Trophoblast cell (in vitro differentiated cells and primary cell): ENCODE results near the gene TMEM255B.

Source experiments
- DNase-seq, 2 donors: peaks; one replicate each; pipeline ENCODE4 v3.0.0-alpha.2; 2016
- H2AFZ ChIP-seq: 2 replicates; pipeline ENCODE4 v1.6.1; 2013; ENCODE audit warnings: low read length, moderate library complexity, mild to moderate bottlenecking; ENCODE audit not compliant: insufficient read depth, poor library complexity
- H2AK5ac ChIP-seq: 2 replicates; pipeline ENCODE4 v1.6.1; 2013; ENCODE audit warnings: mild to moderate bottlenecking, low read length
- H2BK120ac ChIP-seq: 2 replicates; pipeline ENCODE4 v1.6.1; 2013; ENCODE audit warnings: low read length, mild to moderate bottlenecking, moderate library complexity; ENCODE audit not compliant: insufficient read depth, poor library complexity
- H2BK12ac ChIP-seq: 2 replicates; pipeline ENCODE4 v1.6.1; 2013; ENCODE audit warnings: mild to moderate bottlenecking, low read length, moderate library complexity
- H2BK5ac ChIP-seq: 2 replicates; pipeline ENCODE4 v1.6.1; 2013; ENCODE audit warnings: low read length, low read depth, moderate library complexity, mild to moderate bottlenecking; ENCODE audit not compliant: poor library complexity
- H3K14ac ChIP-seq: 2 replicates; pipeline ENCODE4 v1.6.1; 2013; ENCODE audit warnings: mild to moderate bottlenecking, low read length
- H3K18ac ChIP-seq: 2 replicates; pipeline ENCODE4 v1.6.1; 2013; ENCODE audit warnings: mild to moderate bottlenecking, low read length
- H3K23ac ChIP-seq: 2 replicates; pipeline ENCODE4 v1.6.1; 2013; ENCODE audit warnings: low read length
- H3K27ac ChIP-seq: 2 replicates; pipeline ENCODE4 v1.5.1; 2013; ENCODE audit warnings: low read depth, mild to moderate bottlenecking, inconsistent platforms, low read length, moderate library complexity
- H3K27me3 ChIP-seq: 2 replicates; pipeline ENCODE4 v1.6.1; 2013; ENCODE audit warnings: inconsistent platforms, mild to moderate bottlenecking, low read length, moderate library complexity; ENCODE audit not compliant: insufficient read depth
- H3K36me3 ChIP-seq, 2 experiments: 1 replicate in 1 of 2; 2 replicates in 1 of 2; pipeline ENCODE4 v1.6.1; 2013; ENCODE audit warnings: low read length in 2 of 2, mild to moderate bottlenecking in 2 of 2, moderate library complexity in 1 of 2; ENCODE audit not compliant: insufficient read depth in 2 of 2, control insufficient read depth in 1 of 2
- H3K4ac ChIP-seq: 2 replicates; pipeline ENCODE4 v1.6.1; 2013; ENCODE audit warnings: low read depth, mild to moderate bottlenecking, low read length, moderate library complexity
- H3K4me1 ChIP-seq, 2 experiments: 1 replicate in 1 of 2; 2 replicates in 1 of 2; pipeline ENCODE4 v1.6.1; 2013; ENCODE audit warnings: low read length in 2 of 2, mild to moderate bottlenecking in 2 of 2, moderate library complexity in 1 of 2; ENCODE audit not compliant: insufficient read depth in 2 of 2, control insufficient read depth in 1 of 2
- H3K4me2 ChIP-seq: 2 replicates; pipeline ENCODE4 v1.6.1; 2013; ENCODE audit warnings: inconsistent platforms, mild to moderate bottlenecking, low read length, moderate library complexity
- H3K4me3 ChIP-seq: 2 replicates; pipeline ENCODE4 v1.5.1; 2013; ENCODE audit warnings: mild to moderate bottlenecking, low read depth, low read length, inconsistent platforms
- H3K79me1 ChIP-seq: one replicate; pipeline ENCODE4 v1.6.1; 2013; ENCODE audit warnings: low read length
- H3K79me2 ChIP-seq: 2 replicates; pipeline ENCODE4 v1.6.1; 2013; ENCODE audit warnings: low read length, mild to moderate bottlenecking; ENCODE audit not compliant: control insufficient read depth, insufficient read depth, poor library complexity
- H3K9ac ChIP-seq: 2 replicates; pipeline ENCODE4 v1.6.1; 2013; ENCODE audit warnings: mild to moderate bottlenecking, low read length
- H3K9me3 ChIP-seq: 2 replicates; pipeline ENCODE4 v1.6.1; 2013; ENCODE audit warnings: low read depth, mild to moderate bottlenecking, control low read depth, inconsistent platforms, low read length; ENCODE audit not compliant: insufficient read depth
- H4K12ac ChIP-seq: 2 replicates; pipeline ENCODE4 v1.6.1; 2013; ENCODE audit warnings: low read depth, mild to moderate bottlenecking, low read length, moderate library complexity
- H4K8ac ChIP-seq: 2 replicates; pipeline ENCODE4 v1.6.1; 2013; ENCODE audit warnings: low read depth, mild to moderate bottlenecking, low read length, moderate library complexity
- H4K91ac ChIP-seq: one replicate; pipeline ENCODE4 v1.6.1; 2013; ENCODE audit warnings: low read depth, mild to moderate bottlenecking, low read length, moderate library complexity
- WGBS: extraction: QIAGEN DNeasy Blood & Tissue Kit; methylation state at CpG from one replicate; pipeline ENCODE4 v1.1.7; 2013; ENCODE audit warnings: missing lambda C conversion rate; ENCODE audit not compliant: insufficient read length, insufficient coverage; ENCODE audit errors: extremely low coverage; 5-methylcytosine and 5-hydroxymethylcytosine counted together

TMEM255B gene

DNA sequence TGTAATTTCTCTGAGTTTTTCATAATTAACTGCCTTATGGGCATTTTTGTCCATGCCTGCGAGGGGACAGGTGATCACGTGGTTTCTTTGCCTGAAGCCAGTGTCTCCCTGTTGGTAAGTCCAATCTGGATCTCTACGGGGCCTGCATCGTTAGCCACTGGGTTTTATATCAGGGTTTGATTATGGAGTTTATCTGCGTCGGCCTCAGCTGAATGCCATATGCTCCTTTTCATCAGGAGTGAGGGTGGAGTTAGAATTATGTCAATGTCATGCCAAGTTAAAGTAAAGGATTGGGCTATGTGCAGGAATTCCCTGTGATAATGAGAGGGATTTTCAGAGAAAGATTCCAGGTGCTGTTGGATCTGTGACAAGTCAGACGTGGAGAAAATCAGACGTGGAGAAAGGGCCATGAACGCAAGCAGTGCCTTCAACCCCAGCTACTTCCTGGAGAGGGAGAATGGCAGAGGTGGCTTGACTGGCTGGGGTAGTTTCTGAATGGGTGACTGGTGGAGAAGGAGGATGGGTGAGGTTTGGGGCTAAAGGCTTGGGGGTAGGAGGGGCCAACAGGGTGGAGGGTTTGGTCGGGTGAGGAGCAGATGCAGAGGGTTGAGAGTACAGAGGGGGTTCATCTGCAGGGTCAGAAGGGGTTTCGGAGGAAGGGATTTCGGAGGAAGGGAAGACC, 24.3 kb downstream of the TMEM255B start:
- Histone ChIP-seq H2BK5ac (no peak overlapping the region), H3K18ac (no peak overlapping the region), H3K9ac (no peak overlapping the region), H3K4me3 (no peak overlapping the region), H3K79me1 (no peaks in the 10 kb centered on the region), H3K4ac (no peak overlapping the region), H3K9me3 (peaks cover 16% of the 10 kb centered on the region), H3K4me1 (no peaks in the 10 kb centered on the region), H2AK5ac (no peak overlapping the region), H2BK12ac (no peak overlapping the region), H3K23ac (no peak overlapping the region), H2AFZ (no peak overlapping the region), H2BK120ac (no peak overlapping the region), H3K4me2 (no peak overlapping the region), H3K27me3 (no peaks in the 10 kb centered on the region), H3K79me2 (no peaks in the 10 kb centered on the region), H3K36me3 (no peaks in the 10 kb centered on the region), H3K27ac (no peak overlapping the region), H3K14ac (no peak overlapping the region), H4K91ac (no peak overlapping the region), H4K12ac (no peak overlapping the region), H4K8ac (no peak overlapping the region)
- WGBS: no CpG with 5 or more reads among the region's 12 CpGs
- DNase-seq: no peak

DNA sequence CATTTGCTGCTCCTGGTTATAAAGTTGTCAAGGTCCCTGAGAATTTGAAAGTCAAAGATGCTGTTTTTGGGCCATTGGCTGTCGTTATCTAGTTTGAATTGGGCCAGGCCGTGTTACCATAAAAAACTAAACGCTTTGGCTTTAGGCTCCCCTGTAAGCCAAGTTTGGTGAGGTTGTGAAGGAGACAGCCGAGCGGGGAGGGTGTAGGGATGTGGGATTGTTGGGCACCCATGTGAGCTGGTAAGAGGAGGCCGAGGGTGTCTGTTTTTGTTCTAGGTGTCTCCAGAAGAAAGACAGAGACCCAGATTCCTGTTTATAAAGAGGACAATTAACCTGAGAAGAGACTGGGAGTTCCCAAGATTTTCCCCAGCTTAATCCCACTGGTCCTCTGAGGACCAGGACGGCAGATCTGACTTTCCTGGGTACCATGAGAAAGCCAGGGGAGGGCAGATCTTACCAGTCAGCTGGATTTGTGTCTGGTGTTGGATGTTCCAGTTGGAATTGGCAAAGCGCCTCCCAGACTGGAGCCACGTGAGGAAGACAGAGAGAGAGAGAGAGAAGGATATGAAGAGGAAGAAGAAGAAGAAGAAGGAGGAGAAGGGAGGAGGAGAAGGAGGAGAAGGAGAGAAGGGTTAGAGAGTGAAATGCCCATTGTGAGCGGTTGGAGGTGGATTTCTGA, 25.1 kb downstream of the TMEM255B start:
- H2BK5ac ChIP-seq: no peak overlapping the region
- no peak overlapping the region for H3K27ac ChIP-seq
- no peak overlapping the region for H4K8ac ChIP-seq
- WGBS: no CpG with 5 or more reads among the region's 10 CpGs
- no peak overlapping the region for H2BK120ac ChIP-seq
- no peak overlapping the region for H4K91ac ChIP-seq
- peaks cover 16% of the 10 kb centered on the region for H3K9me3 ChIP-seq
- H3K14ac ChIP-seq: no peak overlapping the region
- no peak for DNase-seq
- H4K12ac ChIP-seq: no peak overlapping the region
- no peaks in the 10 kb centered on the region for H3K79me1 ChIP-seq
- no peak overlapping the region for H2AK5ac ChIP-seq
- no peaks in the 10 kb centered on the region for H3K36me3 ChIP-seq
- H3K79me2 ChIP-seq: no peaks in the 10 kb centered on the region
- H2AFZ ChIP-seq: no peak overlapping the region
- H3K4me1 ChIP-seq: no peaks in the 10 kb centered on the region
- H3K23ac ChIP-seq: no peak overlapping the region
- no peak overlapping the region for H3K4me3 ChIP-seq
- H3K9ac ChIP-seq: no peak overlapping the region
- no peak overlapping the region for H3K18ac ChIP-seq
- no peaks in the 10 kb centered on the region for H3K27me3 ChIP-seq
- no peak overlapping the region for H3K4ac ChIP-seq
- no peak overlapping the region for H2BK12ac ChIP-seq
- H3K4me2 ChIP-seq: no peak overlapping the region

- no peak for DNase-seq
- Histone ChIP-seq H3K4me3 (no peak overlapping the region), H3K4me1 (no peaks in the 10 kb centered on the region), H4K8ac (no peak overlapping the region), H3K4me2 (no peak overlapping the region), H3K9me3 (peaks cover 18% of the 10 kb centered on the region), H3K23ac (no peak overlapping the region), H3K27ac (no peak overlapping the region), H3K27me3 (no peaks in the 10 kb centered on the region), H2AK5ac (no peak overlapping the region), H4K12ac (no peak overlapping the region), H3K18ac (no peak overlapping the region), H2BK120ac (no peak overlapping the region), H3K79me1 (no peaks in the 10 kb centered on the region), H2BK5ac (no peak overlapping the region), H3K4ac (no peak overlapping the region), H3K14ac (no peak overlapping the region), H3K9ac (no peak overlapping the region), H4K91ac (no peak overlapping the region), H2AFZ (no peak overlapping the region), H3K79me2 (no peaks in the 10 kb centered on the region), H3K36me3 (no peaks in the 10 kb centered on the region), H2BK12ac (no peak overlapping the region)
- WGBS: no CpG with 5 or more reads among the region's 5 CpGs
Measured at GRCh38 chr13:113784645-113785024, 25.6 kb downstream of the TMEM255B start.

GRCh38 chr13:113785051-113786010, 26.3 kb downstream of the TMEM255B start:
- Histone ChIP-seq H3K18ac (no peak overlapping the region), H3K14ac (no peak overlapping the region), H3K79me2 (no peaks in the 10 kb centered on the region), H3K4me2 (no peak overlapping the region), H2BK5ac (no peak overlapping the region), H3K9ac (no peak overlapping the region), H2AFZ (no peak overlapping the region), H3K9me3 (peaks cover 19% of the 10 kb centered on the region), H3K4me3 (no peak overlapping the region), H2BK120ac (no peak overlapping the region), H4K91ac (no peak overlapping the region), H2BK12ac (no peak overlapping the region), H2AK5ac (no peak overlapping the region), H3K4me1 (no peaks in the 10 kb centered on the region), H4K8ac (no peak overlapping the region), H3K36me3 (no peaks in the 10 kb centered on the region), H3K27ac (no peak overlapping the region), H3K4ac (no peak overlapping the region), H3K79me1 (no peaks in the 10 kb centered on the region), H3K27me3 (no peaks in the 10 kb centered on the region), H4K12ac (no peak overlapping the region), H3K23ac (no peak overlapping the region)
- WGBS: no CpG with 5 or more reads among the region's 19 CpGs
- DNase-seq: no peak
